ENCODE data around the gene SVIL.

GRCh38 chr10:29414501-29414900 lies 220.3 kb downstream of the SVIL start:
- TF ChIP-seq POLR2A (IDR thresholded peaks at IDR 0.05) (no peak), CTCF (IDR thresholded peaks at IDR 0.05) (no peak)

All from Peyer's patch (tissue), 4 donors.